ENCODE measurements around the gene TMTC1. TPM values are rescaled to one million over a fixed set of nuclear protein-coding genes. Genes with fewer than 3 reads are reported as not detected.

TMTC1 gene
- total and polyA plus RNA-seq, 5 experiments from 2014 or later = not detected

DNA sequence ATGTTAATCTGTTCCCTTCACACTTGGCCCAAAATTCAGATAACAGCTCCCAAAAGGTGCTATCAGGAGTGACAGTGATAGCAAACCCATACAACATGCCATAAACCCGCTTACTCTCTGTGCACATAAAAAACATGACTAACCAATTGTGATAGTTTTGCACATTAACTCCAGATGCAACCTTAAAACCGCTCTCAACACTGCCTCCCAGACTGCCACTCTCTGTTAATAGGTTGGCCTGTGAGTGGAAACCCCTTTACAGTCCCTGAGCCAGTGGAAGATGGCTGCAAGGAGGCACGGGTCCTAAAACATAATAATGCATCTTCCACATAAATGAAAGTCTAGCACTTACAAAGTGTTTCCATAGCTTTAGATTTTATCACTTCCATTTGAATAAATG, 12.0 kb upstream of the TMTC1 start:
- H3K9me3 Mint-ChIP-seq = peaks cover 0 to 11% (median 0%) of the 10 kb centered on the region in 9 donors

DNA sequence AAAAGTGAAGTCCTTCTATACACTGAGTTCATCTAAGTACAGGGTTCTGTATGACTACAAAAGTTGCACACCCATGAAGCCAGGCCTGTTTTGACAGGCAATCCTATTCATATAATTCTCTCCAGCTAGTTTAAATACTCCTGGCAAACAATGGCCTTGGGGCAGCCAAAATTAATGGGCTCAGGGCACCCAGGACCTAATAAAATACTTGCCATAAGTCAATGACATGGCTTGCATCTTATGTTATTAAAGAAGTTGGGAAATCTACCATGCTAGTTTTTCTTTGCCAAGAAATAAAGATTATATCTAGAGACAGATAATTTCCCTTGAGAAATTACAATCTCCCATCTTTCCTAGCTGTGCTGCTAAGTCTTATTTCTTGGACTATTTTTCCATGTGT, 11.1 kb upstream of the TMTC1 start:
- Mint-ChIP-seq H3K4me3 (no peak overlapping the region), H3K4me1 (peaks cover 0 to 2% (median 0%) of the 10 kb centered on the region in 4 donors), H3K36me3 (no peaks in the 10 kb centered on the region), H3K27me3 (peaks cover 0 to 17% (median 3%) of the 10 kb centered on the region in 5 donors), H3K27ac (no peak overlapping the region), H3K9me3 (peaks cover 0 to 14% (median 0%) of the 10 kb centered on the region in 9 donors)
- no peak for DNase-seq
- ATAC-seq = no peak
- POLR2A ChIA-PET = no interaction called here

More for the DNA sequence above, 12.0 kb upstream of the TMTC1 start:
- ATAC-seq (no peak), DNase-seq (no peak)
- POLR2A ChIA-PET = no interaction called here
- no peaks in the 10 kb centered on the region for H3K36me3 Mint-ChIP-seq
- no peaks in the 10 kb centered on the region for H3K4me1 Mint-ChIP-seq
- no peak overlapping the region for H3K27ac Mint-ChIP-seq
- no peak overlapping the region for H3K4me3 Mint-ChIP-seq
- peaks cover 0 to 17% (median 3%) of the 10 kb centered on the region in 5 donors for H3K27me3 Mint-ChIP-seq

- Mint-ChIP-seq H3K36me3 (no peaks in the 10 kb centered on the region), H3K4me1 (peaks cover 0 to 2% (median 0%) of the 10 kb centered on the region in 4 donors), H3K4me3 (no peak overlapping the region), H3K9me3 (peaks cover 0 to 12% (median 0%) of the 10 kb centered on the region in 9 donors), H3K27me3 (peaks cover 0 to 9% (median 3%) of the 10 kb centered on the region in 5 donors), H3K27ac (no peak overlapping the region)
- ATAC-seq (no peak), DNase-seq (no peak)
- POLR2A ChIA-PET = no interaction called here
Measured at GRCh38 chr12:29792853-29793252, 9.1 kb upstream of the TMTC1 start.

DNA sequence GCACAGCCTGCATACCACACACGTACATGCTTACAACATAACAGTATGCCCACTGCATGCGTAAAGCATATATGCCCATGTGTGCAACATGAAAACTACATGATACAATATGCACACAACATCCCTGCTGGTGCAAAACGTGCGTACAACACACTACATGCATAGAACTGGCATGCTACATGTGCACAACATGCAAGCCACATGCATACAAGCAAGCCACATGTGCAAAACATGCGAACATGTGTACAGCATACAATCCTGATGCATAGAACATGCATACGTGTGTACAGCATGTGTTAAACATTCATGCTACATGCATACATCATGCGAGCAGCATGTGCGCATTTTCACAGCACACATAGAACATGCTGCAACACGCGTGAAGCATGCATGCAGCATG, 8.4 kb upstream of the TMTC1 start:
- Mint-ChIP-seq H3K4me1 (peaks cover 0 to 2% (median 0%) of the 10 kb centered on the region in 4 donors), H3K27me3 (peaks cover 0 to 3% (median 1%) of the 10 kb centered on the region in 5 donors), H3K36me3 (no peaks in the 10 kb centered on the region), H3K27ac (no peak overlapping the region), H3K4me3 (no peak overlapping the region), H3K9me3 (peaks cover 0 to 11% (median 0%) of the 10 kb centered on the region in 9 donors)
- POLR2A ChIA-PET = no interaction called here
- ATAC-seq (no peak), DNase-seq (no peak)

DNA sequence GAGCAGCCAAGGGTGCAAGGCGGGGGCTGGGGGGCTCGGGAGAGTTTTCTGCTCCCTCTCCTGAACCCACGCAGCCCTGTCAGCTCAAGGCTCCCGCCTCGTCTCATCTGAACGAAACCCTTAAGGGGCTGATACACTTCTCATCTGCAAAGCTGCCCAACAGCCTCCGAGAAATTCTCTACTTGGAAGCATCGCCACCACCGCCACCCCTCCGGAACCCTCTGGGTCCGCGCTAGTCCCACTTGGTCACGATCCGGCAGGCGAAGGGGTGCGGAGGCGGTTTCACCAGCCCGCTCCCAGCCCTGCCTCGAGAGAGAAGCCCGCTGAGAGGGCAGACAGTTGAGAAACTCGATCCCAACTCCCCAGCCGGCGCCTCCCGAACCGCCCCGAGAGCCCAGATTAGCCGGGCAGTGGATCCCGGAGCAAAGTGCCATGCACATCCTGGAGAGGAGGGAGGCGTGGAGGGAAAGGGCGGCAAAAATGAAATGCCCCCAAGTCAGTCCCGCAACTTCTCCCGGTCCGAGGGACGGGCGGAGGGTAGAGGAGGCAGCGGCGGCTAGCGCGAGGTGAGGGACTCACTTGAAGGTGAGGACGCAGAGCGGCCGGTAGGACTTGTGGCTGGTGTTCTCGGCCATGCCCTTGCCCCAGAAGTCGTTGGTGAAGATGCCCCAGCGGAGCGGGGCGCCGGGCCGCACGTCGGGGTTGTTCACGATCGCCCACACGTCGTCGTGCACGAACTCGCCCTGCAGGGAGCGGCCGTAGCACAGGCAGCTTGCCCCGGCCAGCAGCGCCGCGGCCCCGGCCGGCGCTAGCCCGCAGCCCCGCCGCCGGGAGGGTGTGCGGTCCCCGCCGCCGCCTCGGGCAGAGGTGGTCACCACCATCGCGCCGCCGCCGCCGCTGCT, 620 bp downstream of the TMTC1 start:
- POLR2A ChIA-PET = no interaction called here
- no peak for DNase-seq
- Mint-ChIP-seq H3K4me3 (peak overlapping the region in 7 of 10 donors; percentile 22 to 50 (median 38)), H3K27ac (no peak overlapping the region), H3K27me3 (peaks cover 23 to 46% (median 39%) of the 10 kb centered on the region in 5 donors), H3K36me3 (peaks cover 0 to 8% (median 0%) of the 10 kb centered on the region in 3 donors), H3K4me1 (peaks cover 0 to 6% (median 2%) of the 10 kb centered on the region in 4 donors), H3K9me3 (peaks cover 0 to 24% (median 4%) of the 10 kb centered on the region in 9 donors)
- no peak for ATAC-seq

- Mint-ChIP-seq H3K4me1 (peaks cover 0 to 6% (median 2%) of the 10 kb centered on the region in 4 donors), H3K27ac (no peak overlapping the region), H3K4me3 (peak overlapping the region in 6 of 10 donors; percentile 22 to 52 (median 42)), H3K27me3 (peaks cover 23 to 46% (median 39%) of the 10 kb centered on the region in 5 donors), H3K9me3 (peaks cover 0 to 28% (median 4%) of the 10 kb centered on the region in 9 donors), H3K36me3 (peaks cover 0 to 8% (median 0%) of the 10 kb centered on the region in 3 donors)
- POLR2A ChIA-PET = no interaction called here
- no peak for ATAC-seq
- no peak for DNase-seq
Measured at GRCh38 chr12:29782285-29782870, 1.4 kb downstream of the TMTC1 start.

DNA sequence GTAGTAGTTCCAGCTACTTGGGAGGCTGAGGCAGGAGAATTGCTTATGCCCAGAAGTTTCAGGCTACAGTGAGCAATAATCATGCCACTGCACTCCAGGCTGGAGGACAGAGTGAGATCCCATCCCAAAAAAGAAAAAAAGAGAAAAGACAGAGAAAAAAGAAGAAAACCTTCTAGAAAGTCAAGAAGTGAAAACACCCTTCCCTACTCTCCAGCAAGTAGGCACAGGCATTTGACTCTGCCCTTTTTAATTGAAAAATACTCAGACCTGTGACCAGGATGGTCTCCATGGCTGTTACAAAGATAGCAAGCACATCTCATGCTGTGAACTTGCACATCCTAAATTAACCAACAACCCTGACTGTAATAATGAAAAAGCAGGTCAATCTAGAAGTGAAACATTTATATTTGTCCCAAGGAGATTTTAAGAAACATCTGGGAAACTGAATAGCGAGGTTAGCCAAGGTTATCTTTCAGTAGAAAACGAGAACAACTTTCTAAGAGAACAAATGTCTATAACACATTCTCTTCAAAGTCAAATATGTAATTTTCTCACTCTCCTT, 2.0 kb downstream of the TMTC1 start:
- H3K36me3 Mint-ChIP-seq = peaks cover 0 to 8% (median 0%) of the 10 kb centered on the region in 3 donors
- H3K27me3 Mint-ChIP-seq = peaks cover 23 to 49% (median 34%) of the 10 kb centered on the region in 5 donors
- no peak overlapping the region for H3K27ac Mint-ChIP-seq
- POLR2A ChIA-PET = no interaction called here
- H3K9me3 Mint-ChIP-seq = peaks cover 0 to 33% (median 5%) of the 10 kb centered on the region in 9 donors
- ATAC-seq = no peak
- no peak for DNase-seq
- peak overlapping the region in 3 of 10 donors; percentile 26 to 52 (median 48) for H3K4me3 Mint-ChIP-seq
- peaks cover 0 to 6% (median 2%) of the 10 kb centered on the region in 4 donors for H3K4me1 Mint-ChIP-seq

DNA sequence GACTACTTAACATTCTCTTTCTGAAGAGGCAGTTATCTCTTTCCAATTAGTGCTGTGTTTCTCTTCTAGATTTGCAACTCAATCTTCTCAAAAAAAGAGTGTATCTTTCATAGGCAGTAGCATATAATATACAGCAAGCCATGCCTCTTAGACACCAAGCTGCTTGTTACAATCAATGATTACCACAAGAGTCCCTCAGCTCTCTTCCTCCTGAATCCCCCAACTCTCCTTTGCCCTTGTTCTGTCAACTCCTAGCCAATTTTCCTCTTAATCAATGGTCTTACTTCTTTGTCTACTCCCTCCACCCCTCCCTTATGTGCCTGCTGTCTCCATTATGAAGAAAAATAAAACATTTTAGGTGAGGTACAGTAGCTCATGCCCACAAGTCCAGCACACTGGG, 2.6 kb downstream of the TMTC1 start:
- H3K4me1 Mint-ChIP-seq = peaks cover 0 to 6% (median 2%) of the 10 kb centered on the region in 4 donors
- peaks cover 0 to 8% (median 0%) of the 10 kb centered on the region in 3 donors for H3K36me3 Mint-ChIP-seq
- no peak overlapping the region for H3K4me3 Mint-ChIP-seq
- H3K9me3 Mint-ChIP-seq = peaks cover 0 to 38% (median 9%) of the 10 kb centered on the region in 9 donors
- no peak for ATAC-seq
- H3K27ac Mint-ChIP-seq = no peak overlapping the region
- POLR2A ChIA-PET = no interaction called here
- DNase-seq = no peak
- H3K27me3 Mint-ChIP-seq = peaks cover 23 to 55% (median 34%) of the 10 kb centered on the region in 5 donors

DNA sequence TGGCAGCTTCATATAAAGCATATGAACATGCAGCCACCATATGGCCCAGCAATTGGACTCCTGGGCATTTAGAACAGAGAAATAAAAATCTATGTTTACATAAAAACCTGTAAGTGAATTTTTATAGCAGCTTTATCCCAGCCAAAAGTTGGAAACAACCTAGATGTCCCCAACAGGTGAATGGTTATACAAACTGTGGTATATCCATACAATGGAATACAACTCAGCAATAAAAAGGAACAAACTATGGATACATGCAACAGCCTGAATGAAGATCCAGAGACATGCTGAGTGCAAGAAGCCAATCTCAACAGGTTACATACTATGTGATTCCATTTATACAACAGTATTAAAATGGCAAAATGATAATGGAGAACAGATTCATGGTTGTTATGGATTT, 3.7 kb downstream of the TMTC1 start:
- Mint-ChIP-seq H3K4me1 (peaks cover 0 to 6% (median 2%) of the 10 kb centered on the region in 4 donors), H3K36me3 (peaks cover 0 to 13% (median 0%) of the 10 kb centered on the region in 3 donors), H3K27ac (no peak overlapping the region), H3K27me3 (peaks cover 26 to 53% (median 26%) of the 10 kb centered on the region in 5 donors), H3K9me3 (peaks cover 0 to 49% (median 15%) of the 10 kb centered on the region in 9 donors), H3K4me3 (no peak overlapping the region)
- ATAC-seq = no peak
- POLR2A ChIA-PET = interaction anchor here (1.0 kb wide), 1 partner anchor 24 kb away, joined by 3 read pairs; no protein-coding TSS in a partner anchor
- no peak for DNase-seq

DNA sequence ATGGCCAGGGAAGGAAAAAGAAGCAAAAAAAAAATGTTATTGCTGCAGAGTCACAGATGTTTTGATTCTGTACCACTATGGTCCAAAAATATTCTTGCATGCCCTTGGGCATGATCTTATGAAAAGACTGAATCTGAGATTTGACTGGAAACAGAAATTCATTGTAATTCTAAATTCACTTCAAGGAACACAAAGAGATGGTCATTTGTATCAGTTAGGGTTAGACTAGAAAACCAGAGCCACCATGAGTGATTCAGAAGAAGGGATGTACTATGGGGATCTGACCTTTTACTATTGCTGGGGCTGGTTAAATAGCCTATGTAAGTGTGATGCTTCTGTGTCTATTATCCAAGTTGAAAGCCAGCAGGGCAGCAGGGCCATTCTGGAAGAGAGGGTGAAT, 5.2 kb downstream of the TMTC1 start:
- no peak overlapping the region for H3K27ac Mint-ChIP-seq
- H3K9me3 Mint-ChIP-seq = peaks cover 0 to 55% (median 20%) of the 10 kb centered on the region in 9 donors
- no peak overlapping the region for H3K4me3 Mint-ChIP-seq
- peaks cover 22 to 53% (median 30%) of the 10 kb centered on the region in 5 donors for H3K27me3 Mint-ChIP-seq
- ATAC-seq = no peak
- H3K36me3 Mint-ChIP-seq = peaks cover 0 to 18% (median 0%) of the 10 kb centered on the region in 3 donors
- POLR2A ChIA-PET = no interaction called here
- DNase-seq = no peak
- H3K4me1 Mint-ChIP-seq = peaks cover 0 to 6% (median 2%) of the 10 kb centered on the region in 4 donors

GRCh38 chr12:29773076-29773475, 10.7 kb downstream of the TMTC1 start:
- POLR2A ChIA-PET = no interaction called here
- DNase-seq (no peak), ATAC-seq (no peak)
- Mint-ChIP-seq H3K27ac (no peak overlapping the region), H3K4me1 (no peaks in the 10 kb centered on the region), H3K36me3 (peaks cover 0 to 10% (median 0%) of the 10 kb centered on the region in 3 donors), H3K4me3 (no peak overlapping the region), H3K9me3 (peaks cover 0 to 34% (median 11%) of the 10 kb centered on the region in 9 donors), H3K27me3 (peaks cover 0 to 15% (median 9%) of the 10 kb centered on the region in 5 donors)

DNA sequence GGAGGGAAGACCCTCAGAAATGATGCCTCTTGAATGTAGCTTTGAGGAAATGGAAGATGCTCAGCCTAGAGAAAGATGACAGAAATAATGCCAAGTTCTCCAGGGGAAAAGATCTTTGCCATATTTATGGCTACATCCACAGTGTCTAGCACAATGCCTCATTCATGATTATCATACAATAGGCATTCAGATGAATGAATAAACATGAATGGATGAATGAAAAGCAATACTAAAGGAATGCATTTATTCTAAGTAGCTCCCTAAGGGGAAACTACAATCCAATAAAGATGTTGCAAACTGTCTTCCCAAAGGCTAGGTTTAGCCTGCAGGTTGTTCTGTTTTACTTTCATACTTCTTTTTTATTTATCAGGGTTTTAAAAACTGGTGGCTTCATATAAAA, 12.0 kb downstream of the TMTC1 start:
- Mint-ChIP-seq H3K36me3 (peaks cover 0 to 10% (median 0%) of the 10 kb centered on the region in 3 donors), H3K4me3 (no peak overlapping the region), H3K27me3 (peaks cover 0 to 16% (median 8%) of the 10 kb centered on the region in 5 donors), H3K4me1 (no peaks in the 10 kb centered on the region), H3K27ac (no peak overlapping the region), H3K9me3 (peaks cover 0 to 31% (median 11%) of the 10 kb centered on the region in 9 donors)
- ATAC-seq (no peak), DNase-seq (no peak)
- POLR2A ChIA-PET = no interaction called here
